Esophagus muscularis mucosa (tissue), 3 donors: ENCODE data around the gene JDP2.

ENCODE experiments used
- CTCF ChIP-seq, 3 experiments: fragments of 200-600 bp in 2 of 3; fragments of 450-650 bp in 1 of 3; sonication (generic) in 2 of 3; IDR thresholded peaks; one replicate each; pipeline ENCODE4 v1.5.1; 2017 to 2019; ENCODE audit warnings: antibody characterized with exemption in 3 of 3, mild to moderate bottlenecking in 2 of 3, moderate library complexity in 1 of 3
- POLR2A ChIP-seq: fragments of 450-650 bp; IDR thresholded peaks from one replicate; pipeline ENCODE4 v1.6.1; 2017; ENCODE audit warnings: antibody characterized with exemption, moderate library complexity, mild to moderate bottlenecking, low read depth
- POLR2AphosphoS5 ChIP-seq, 2 donors: sonication (generic); formaldehyde crosslinking; IDR thresholded peaks; one replicate each; pipeline ENCODE4 v1.6.1; 2017; ENCODE audit warnings: antibody characterized with exemption in 2 of 2

- no peak for TF ChIP-seq CTCF (IDR thresholded peaks at IDR 0.05)
- no peak for TF ChIP-seq POLR2A
- no peak for TF ChIP-seq POLR2AphosphoS5 (IDR thresholded peaks at IDR 0.05)
Measured at GRCh38 chr14:75434890-75435248, 7.0 kb downstream of the JDP2 start.
